Stimulated activated CD8-positive, alpha-beta memory T cell treated with anti-CD3 and anti-CD28 coated beads, Interleukin-12 subunit alpha, Interleukin-12 subunit beta, amount 100 ng/mL, for 24 hours (primary cell): ENCODE data around the gene GRHL3.
A peak's percentile ranks its signal among the peaks of the same experiment; 100 is the strongest.

Source experiments
- DNase-seq: peaks from one replicate; pipeline ENCODE4 v3.0.0-alpha.2; 2020; ENCODE audit errors: extremely low read depth

Gene GRHL3

DNA sequence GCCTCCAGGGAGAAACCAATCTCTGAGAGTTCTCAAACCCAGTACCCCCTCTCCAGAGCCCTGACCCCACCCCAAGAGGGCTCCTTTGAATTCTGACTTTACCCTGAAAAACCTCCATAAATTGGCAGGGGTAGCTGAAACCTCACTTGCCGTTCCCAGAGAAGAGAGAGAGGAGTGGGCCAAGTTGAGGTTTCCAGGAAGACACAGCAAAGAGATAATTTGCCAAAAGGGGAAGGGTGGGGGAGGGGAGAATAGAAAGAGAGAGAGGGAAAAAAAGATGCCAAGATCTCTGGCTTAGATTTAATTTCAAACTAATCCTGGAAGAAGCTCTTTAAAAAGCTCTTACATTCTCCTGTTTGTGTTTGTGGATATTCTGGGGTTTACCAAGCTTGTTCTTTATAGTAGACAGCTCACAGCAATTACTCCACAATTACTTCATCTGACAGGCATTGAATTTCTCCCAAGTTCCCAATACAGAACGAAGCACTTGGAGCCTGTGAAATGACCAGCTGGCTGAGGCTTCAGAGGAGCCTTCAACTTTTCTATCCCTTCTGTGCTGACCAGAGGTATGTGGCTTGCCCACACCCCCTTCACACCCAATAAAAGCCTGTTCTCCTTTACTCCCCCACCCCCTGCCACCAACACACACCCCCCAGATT is 1.1 kb upstream of the GRHL3 start:
- DNase-seq: no peak

GRCh38 chr1:24318615-24319311 is 394 bp upstream of the GRHL3 start:
- no peak for DNase-seq

DNA sequence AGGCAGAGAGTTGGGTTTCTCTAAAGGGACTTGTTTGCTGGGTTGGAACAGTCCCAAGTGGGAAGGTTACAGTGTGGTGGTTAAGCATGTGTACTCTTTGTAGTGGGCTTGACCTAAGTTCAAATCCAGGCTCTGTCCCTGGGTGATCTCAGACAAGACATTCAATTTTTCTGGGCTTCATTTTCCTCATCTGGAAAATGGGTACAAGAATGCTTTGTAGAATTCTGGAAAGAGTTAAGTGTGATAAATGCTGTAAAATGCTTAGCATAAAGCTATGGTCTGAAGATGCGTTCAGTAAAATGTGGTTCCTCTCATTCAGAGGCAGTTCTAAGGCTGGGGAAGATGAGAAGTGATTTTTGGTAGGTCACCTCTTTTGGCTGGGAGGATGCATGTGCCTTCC is 805 bp downstream of the GRHL3 start:
- DNase-seq: no peak

DNA sequence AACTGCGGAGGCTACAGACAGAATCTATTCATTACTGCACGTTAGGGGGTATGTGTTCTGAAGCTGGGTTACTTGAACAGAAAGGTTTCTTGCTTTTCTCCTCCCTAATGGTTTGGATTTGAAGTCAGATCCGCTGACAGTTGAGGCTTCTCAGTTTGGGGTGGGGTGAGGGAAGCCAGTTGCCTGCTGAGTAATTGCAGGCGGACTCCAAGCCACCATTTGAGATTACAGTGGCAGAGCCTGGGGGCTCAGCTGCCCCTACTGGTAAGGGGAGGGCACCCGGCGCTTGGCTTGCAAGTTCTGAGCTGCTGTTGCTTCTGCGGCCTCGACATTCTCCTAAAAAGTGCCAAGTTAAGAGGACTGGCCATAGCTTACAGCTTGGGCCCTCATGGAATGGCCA is 2.0 kb downstream of the GRHL3 start:
- DNase-seq: no peak

GRCh38 chr1:24321697-24322469 is 2.7 kb downstream of the GRHL3 start:
- peak; percentile 47 for DNase-seq

GRCh38 chr1:24322470-24323177 is 3.5 kb downstream of the GRHL3 start:
- no peak for DNase-seq

DNA sequence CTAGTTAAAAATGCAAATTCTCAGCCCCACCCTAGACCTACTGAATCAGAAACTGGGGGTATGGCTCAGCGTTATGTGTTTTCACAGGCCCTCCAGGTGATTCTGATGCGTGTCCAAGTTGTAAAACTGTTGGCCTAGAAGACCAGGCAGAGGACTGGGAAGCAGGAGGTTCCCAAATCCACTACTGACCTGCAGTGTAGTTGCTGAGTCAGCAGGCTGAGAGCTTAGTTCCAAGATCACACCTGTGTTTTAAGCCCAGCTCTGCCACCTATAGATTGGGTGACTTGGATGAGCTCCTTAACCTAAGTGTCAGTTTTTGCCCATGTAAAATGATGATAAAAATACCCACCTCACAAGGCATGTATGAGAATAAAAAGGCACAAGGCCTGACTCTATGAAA is 4.1 kb downstream of the GRHL3 start:
- no peak for DNase-seq

DNA sequence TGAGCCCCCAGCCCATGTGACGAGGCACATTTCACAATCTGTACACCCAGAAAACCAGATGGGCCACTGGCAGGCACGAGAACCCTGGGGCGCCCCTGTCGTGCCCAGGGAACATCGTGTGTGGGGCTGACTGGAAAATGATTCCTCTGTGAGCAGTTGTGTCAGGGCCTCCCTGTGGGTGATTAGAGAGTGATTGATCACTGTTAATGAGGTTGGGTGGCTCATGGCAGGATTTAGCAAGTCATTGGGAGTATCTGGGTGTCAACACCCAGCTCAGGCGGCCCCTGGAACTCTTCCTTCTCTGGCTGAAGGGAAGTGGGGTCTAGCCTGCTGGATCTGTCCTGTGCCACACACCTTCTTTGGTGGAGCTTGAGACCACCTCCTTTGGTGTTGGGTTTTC is 5.7 kb downstream of the GRHL3 start:
- no peak for DNase-seq

DNA sequence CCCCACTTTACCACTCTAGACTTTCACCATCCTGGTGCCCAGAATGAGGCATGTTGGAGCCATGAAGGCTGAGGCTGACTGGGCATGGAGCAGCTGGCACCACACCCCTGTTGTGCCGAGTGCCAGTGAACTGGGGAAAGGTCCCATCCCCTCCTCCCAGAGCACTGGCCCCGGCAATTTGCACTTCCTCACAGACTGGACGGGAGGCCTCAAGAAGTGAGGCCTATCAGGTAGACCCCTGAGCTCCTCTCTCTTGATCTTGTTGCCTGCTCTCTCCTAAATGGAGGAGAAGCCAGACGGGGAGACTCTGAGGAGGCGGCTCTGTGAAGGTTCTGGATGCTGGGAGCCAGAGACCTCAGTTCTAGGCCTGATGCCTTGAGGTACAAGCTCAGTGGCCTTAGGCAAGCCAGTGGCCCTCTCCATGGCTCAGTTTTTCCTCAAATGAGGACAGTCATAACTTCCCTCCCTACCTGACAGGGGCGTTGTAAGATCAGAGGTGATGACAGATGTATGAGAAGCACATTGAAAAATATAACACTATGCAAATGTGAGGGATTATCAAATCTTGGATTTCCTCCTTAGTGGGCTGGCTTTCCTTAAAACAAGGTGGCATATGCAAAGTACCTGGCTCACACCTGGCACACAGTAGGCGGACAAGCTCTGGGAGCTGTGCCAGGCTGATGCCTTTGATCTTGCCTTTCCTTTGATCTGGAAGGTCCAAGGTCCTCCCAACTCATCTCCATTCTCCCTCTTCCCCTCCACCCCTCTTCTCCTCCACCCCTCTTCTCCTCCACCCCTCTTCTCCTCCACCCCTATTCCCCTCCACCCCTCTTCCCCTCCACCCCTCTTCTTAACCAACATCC is 6.7 kb downstream of the GRHL3 start:
- no peak for DNase-seq

DNA sequence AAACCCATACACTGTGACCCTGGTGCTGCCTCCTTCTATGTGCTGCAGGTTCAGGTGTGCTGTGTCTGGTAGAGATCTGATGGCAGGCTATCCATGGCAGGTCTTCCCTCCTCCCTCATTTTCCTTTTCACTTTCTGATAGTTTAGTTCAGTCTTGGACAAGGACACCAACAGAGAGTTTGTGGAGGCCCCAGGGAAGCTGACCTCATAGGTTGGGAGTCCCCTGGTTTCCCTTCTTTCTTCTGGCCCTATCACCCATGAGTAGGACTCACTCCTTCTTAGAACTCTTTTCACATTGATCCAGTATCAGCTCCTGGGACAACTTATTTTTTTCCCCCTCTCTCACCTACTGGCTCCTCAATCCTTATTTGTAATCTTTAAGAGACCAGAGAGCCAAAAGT is 8.3 kb downstream of the GRHL3 start:
- no peak for DNase-seq

GRCh38 chr1:24327891-24328290 is 8.7 kb downstream of the GRHL3 start:
- DNase-seq: no peak

DNA sequence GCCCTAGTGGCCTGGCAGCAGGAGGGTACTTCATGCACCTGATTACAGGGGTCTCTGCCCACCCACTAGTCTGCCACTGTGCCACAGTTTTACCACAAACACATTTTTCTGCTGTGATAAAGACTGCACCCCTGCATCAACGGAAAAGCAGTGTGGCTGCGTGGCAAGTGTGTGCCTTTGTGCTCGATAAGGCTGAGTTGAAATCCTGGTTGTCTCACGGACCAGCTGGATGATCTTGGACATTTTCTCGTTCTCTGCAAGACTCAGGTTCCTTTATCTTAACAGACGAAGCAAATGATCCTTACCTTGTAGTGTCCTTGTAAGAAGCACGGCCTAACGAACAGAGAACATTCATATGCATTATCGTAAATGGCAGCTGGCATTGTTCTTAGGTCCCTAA is 10.2 kb downstream of the GRHL3 start:
- no peak for DNase-seq

DNA sequence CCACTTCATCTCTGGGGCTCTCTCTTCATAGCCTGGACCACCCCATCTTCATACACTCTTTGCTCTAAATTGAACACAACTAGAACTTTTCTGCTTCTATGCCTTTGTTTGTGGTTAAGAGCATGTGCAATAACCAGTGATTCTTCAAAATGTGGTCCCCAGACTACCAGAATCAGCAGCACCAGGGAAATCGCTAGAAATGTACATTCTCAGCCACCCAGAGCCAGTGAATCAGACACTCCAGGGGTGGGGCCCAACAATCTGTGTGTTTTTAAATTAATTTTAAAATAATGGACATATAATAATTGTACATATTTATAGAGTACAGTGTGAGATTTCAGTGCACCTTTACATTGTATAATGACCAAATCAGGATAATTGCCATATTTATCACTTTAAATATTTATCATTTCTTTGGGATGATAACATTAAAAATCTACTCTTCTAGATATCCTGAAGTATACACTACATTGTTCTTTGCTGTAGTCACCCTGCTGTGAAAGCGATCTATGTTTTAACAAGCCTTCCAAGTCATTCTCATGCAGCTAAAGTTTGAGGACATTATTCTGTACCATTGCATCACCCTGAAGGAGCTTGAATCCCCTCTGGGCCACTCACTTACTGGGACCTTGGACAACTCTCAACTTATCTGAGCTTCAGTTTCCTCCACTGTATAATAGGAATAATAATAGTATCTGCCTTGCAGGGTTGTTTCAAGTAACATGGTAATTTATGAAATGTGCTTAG is 10.8 kb downstream of the GRHL3 start:
- no peak for DNase-seq

DNA sequence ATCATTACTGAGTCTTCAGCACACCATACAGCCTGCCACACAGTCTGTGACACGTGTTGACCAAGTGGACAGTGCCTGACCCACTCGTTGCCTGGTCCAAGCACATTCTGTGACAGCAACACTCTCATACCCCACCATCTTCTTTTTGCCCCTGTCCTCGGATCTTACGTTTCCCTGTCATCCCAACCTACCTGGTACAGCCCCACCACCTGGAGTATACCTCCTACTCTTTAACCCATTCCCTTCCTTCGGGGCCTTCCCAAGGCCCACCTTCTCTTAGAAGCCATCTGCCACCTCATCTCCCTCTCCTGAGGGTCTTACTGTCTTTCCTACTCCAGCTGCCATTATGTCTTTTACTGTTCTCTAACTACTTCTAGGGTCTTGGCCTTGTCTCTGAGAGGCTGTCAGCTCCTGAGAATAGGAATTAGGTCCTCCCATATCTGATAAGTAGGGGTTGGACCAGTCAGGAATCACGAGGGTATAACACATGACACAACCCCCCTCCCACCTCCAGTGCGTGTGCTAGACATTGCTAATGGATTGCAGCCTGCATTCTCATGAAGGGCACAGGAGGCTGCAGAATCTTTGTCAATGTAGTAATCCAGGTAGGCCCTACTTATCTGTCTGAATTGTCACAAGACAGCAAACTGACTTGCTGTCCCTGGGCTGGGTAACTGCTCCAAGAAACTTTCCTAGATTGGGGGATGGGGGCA is 13.0 kb downstream of the GRHL3 start:
- DNase-seq: no peak

DNA sequence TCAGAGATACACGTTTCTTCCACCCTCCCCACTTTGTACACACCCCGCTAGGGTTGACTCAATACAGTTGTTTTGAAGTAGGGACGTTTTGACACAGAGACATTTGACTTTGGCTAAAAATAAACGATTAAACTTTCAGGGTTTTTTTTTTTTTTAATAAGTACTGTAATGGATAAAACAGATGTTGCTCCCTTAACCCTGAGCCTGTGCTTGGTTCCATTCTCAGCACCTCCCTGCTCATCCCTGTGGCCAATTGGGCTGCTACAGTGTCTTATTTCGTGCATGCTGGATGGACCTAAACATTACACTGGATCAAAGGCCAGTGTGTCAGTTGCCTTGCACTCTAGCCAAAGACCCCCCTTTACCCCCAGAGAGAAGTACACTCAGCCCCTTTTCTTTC is 16.9 kb downstream of the GRHL3 start:
- DNase-seq: no peak

DNA sequence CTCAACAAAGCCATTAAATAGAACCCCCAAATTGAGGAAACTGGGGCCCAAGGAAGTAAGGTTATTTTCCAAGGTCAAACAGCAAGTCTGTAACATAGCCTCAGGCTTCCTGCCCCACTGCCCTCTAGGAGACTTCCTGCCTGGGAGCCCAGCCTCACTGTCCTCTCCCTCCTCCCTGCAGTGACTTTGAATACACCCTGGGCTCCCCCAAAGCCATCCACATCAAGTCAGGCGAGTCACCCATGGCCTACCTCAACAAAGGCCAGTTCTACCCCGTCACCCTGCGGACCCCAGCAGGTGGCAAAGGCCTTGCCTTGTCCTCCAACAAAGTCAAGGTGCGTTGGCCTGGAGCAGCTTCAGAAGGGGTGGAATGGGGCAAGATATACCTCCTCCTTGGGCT is 18.3 kb downstream of the GRHL3 start:
- DNase-seq: no peak

- no peak for DNase-seq
Measured at GRCh38 chr1:24338447-24338846, 19.3 kb downstream of the GRHL3 start.

GRCh38 chr1:24339996-24340395 is 20.8 kb downstream of the GRHL3 start:
- DNase-seq: no peak

DNA sequence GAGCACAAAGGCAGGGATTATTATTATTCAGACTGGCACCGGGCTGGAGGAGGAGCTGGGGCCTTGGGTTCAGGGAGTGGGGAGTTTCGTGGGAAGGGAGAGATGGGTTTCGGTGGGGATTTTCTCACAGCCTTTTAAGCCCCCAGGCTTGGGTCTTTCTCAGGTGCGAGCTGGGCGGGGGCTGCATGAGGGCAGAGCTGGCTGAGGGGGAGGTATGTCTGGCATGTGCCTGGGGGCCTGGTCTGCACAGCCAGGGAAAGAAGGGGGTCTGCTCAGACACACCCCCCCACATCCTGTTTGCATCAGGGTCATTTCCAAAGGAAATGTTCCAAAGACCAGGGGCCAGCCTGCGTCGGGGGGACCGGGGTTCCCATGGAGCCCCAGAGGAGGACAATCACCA is 21.6 kb downstream of the GRHL3 start:
- DNase-seq: no peak

- DNase-seq: no peak
Measured at GRCh38 chr1:24341260-24341659, 22.1 kb downstream of the GRHL3 start.
